ENCODE measurements around the gene SELENOV. TPM values are rescaled to one million over a fixed set of nuclear protein-coding genes. Genes with fewer than 3 reads are reported as not detected.

The SELENOV gene
- total and polyA plus RNA-seq, 2 donors (not counting 1 experiment from before 2014, with no cell fraction given): not detected

- H3K4me1 ChIP-seq (ENCODE audit: control insufficient read depth, extremely low read depth, insufficient read depth, low read length): no peaks in the 10 kb centered on the region
- no peak overlapping the region for H3K9ac ChIP-seq (ENCODE audit: insufficient read depth, low read length)
- DNase-seq (ENCODE audit: low read depth in 2 of 2): no peak
- H2AFZ ChIP-seq (ENCODE audit: low read length): no peak overlapping the region
- no peaks in the 10 kb centered on the region for H3K9me3 ChIP-seq (ENCODE audit: control insufficient read depth, insufficient read depth, low read depth, low read length)
- TF ChIP-seq CTCF (conservative IDR thresholded peaks at IDR 0.05 in 1 of 2, IDR thresholded peaks at IDR 0.05 in 1 of 2; ENCODE audit: low read depth in 1 of 2, low read length in 2 of 2) (no peak), EZH2 (IDR thresholded peaks at IDR 0.05; ENCODE audit: low read length, missing control alignments) (no peak)
- no peak overlapping the region for H3K4me2 ChIP-seq (ENCODE audit: extremely low read depth, insufficient read depth, low read length)
- no peaks in the 10 kb centered on the region for H3K79me2 ChIP-seq (ENCODE audit: control insufficient read depth, insufficient read depth, low read length)
- H3K36me3 ChIP-seq (ENCODE audit: control insufficient read depth, insufficient read depth, low read length): peaks cover 53% of the 10 kb centered on the region
- no peak overlapping the region for H3K27ac ChIP-seq (ENCODE audit: insufficient read depth, low read length)
- no peak overlapping the region for H3K4me3 ChIP-seq (replicated peaks in 1 of 4; ENCODE audit: control extremely low read depth in 1 of 4, insufficient read depth in 1 of 4, low read depth in 3 of 4, low read length in 4 of 4)
- no peaks in the 10 kb centered on the region for H3K27me3 ChIP-seq (ENCODE audit: control insufficient read depth, insufficient read depth, low read length)
- no peaks in the 10 kb centered on the region for H4K20me1 ChIP-seq (ENCODE audit: control insufficient read depth, extremely low read depth, insufficient read depth, low read length)
These were observed 43.0 kb upstream of the SELENOV start for GRCh38 chr19:39471756-39472536.

- Histone ChIP-seq H3K27ac (ENCODE audit: insufficient read depth, low read length) (no peak overlapping the region), H3K27me3 (ENCODE audit: control insufficient read depth, insufficient read depth, low read length) (no peaks in the 10 kb centered on the region), H3K4me1 (ENCODE audit: control insufficient read depth, extremely low read depth, insufficient read depth, low read length) (no peaks in the 10 kb centered on the region), H2AFZ (ENCODE audit: low read length) (no peak overlapping the region), H3K79me2 (ENCODE audit: control insufficient read depth, insufficient read depth, low read length) (no peaks in the 10 kb centered on the region), H3K36me3 (ENCODE audit: control insufficient read depth, insufficient read depth, low read length) (peaks cover 51% of the 10 kb centered on the region), H4K20me1 (ENCODE audit: control insufficient read depth, extremely low read depth, insufficient read depth, low read length) (no peaks in the 10 kb centered on the region), H3K4me3 (replicated peaks in 1 of 4; ENCODE audit: control extremely low read depth in 1 of 4, insufficient read depth in 1 of 4, low read depth in 3 of 4, low read length in 4 of 4) (no peak overlapping the region), H3K4me2 (ENCODE audit: extremely low read depth, insufficient read depth, low read length) (no peak overlapping the region), H3K9ac (ENCODE audit: insufficient read depth, low read length) (no peak overlapping the region), H3K9me3 (ENCODE audit: control insufficient read depth, insufficient read depth, low read depth, low read length) (no peaks in the 10 kb centered on the region)
- no peak for DNase-seq (ENCODE audit: low read depth in 2 of 2)
- TF ChIP-seq CTCF (conservative IDR thresholded peaks at IDR 0.05 in 1 of 2, IDR thresholded peaks at IDR 0.05 in 1 of 2; ENCODE audit: low read depth in 1 of 2, low read length in 2 of 2): no peak
- no peak for TF ChIP-seq EZH2 (IDR thresholded peaks at IDR 0.05; ENCODE audit: low read length, missing control alignments)
These were observed 42.0 kb upstream of the SELENOV start for GRCh38 chr19:39472746-39473442.

- H3K4me1 ChIP-seq (ENCODE audit: control insufficient read depth, extremely low read depth, insufficient read depth, low read length): no peaks in the 10 kb centered on the region
- no peaks in the 10 kb centered on the region for H3K27me3 ChIP-seq (ENCODE audit: control insufficient read depth, insufficient read depth, low read length)
- H4K20me1 ChIP-seq (ENCODE audit: control insufficient read depth, extremely low read depth, insufficient read depth, low read length): no peaks in the 10 kb centered on the region
- H3K27ac ChIP-seq (ENCODE audit: insufficient read depth, low read length): no peak overlapping the region
- H2AFZ ChIP-seq (ENCODE audit: low read length): no peak overlapping the region
- DNase-seq (ENCODE audit: low read depth in 2 of 2): no peak
- H3K36me3 ChIP-seq (ENCODE audit: control insufficient read depth, insufficient read depth, low read length): peaks cover 48% of the 10 kb centered on the region
- no peaks in the 10 kb centered on the region for H3K9me3 ChIP-seq (ENCODE audit: control insufficient read depth, insufficient read depth, low read depth, low read length)
- TF ChIP-seq EZH2 (IDR thresholded peaks at IDR 0.05; ENCODE audit: low read length, missing control alignments): no peak
- no peak for TF ChIP-seq CTCF (conservative IDR thresholded peaks at IDR 0.05 in 1 of 2, IDR thresholded peaks at IDR 0.05 in 1 of 2; ENCODE audit: low read depth in 1 of 2, low read length in 2 of 2)
- no peak overlapping the region for H3K4me2 ChIP-seq (ENCODE audit: extremely low read depth, insufficient read depth, low read length)
- H3K79me2 ChIP-seq (ENCODE audit: control insufficient read depth, insufficient read depth, low read length): no peaks in the 10 kb centered on the region
- H3K9ac ChIP-seq (ENCODE audit: insufficient read depth, low read length): no peak overlapping the region
- H3K4me3 ChIP-seq (replicated peaks in 1 of 4; ENCODE audit: control extremely low read depth in 1 of 4, insufficient read depth in 1 of 4, low read depth in 3 of 4, low read length in 4 of 4): no peak overlapping the region
These were observed 41.4 kb upstream of the SELENOV start for GRCh38 chr19:39473443-39473960.

Measured in fibroblast of lung (primary cell).